GM04503 (cell line): ENCODE measurements around the gene FBXW8.
"Not testable (repeated sequence)": the region's sequence is repeated elsewhere in the genome, so short reads cannot be mapped to it uniquely, and the experiment has no call there.

Experiments
- DNase-seq: peaks from one replicate; pipeline ENCODE4 v3.0.0-alpha.2; 2012; ENCODE audit warnings: low read depth

FBXW8 gene

GRCh38 chr12:117053597-117054201, 142.9 kb downstream of the FBXW8 start:
- no peak for DNase-seq

GRCh38 chr12:117054279-117054678, 143.5 kb downstream of the FBXW8 start:
- no peak for DNase-seq

DNA sequence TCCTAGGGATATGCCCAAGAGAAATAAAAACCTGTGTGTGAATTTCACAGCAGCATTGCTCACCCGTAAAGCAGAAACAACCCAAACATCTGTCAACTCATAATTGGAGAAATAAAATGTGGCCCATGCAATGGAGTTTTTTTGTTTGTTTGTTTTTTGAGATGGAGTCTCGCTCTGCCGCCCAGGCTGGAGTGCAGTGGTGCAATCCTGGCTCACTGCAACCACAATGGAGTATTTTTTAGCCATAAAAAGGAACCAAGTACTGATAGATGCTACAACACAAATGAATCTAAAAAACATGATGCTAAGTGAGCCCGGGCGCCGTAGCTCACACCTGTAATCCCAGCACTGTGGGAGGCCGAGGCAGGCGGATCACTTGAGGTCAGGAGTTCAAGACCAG, 146.9 kb downstream of the FBXW8 start:
- DNase-seq, result not testable (repeated sequence)

DNA sequence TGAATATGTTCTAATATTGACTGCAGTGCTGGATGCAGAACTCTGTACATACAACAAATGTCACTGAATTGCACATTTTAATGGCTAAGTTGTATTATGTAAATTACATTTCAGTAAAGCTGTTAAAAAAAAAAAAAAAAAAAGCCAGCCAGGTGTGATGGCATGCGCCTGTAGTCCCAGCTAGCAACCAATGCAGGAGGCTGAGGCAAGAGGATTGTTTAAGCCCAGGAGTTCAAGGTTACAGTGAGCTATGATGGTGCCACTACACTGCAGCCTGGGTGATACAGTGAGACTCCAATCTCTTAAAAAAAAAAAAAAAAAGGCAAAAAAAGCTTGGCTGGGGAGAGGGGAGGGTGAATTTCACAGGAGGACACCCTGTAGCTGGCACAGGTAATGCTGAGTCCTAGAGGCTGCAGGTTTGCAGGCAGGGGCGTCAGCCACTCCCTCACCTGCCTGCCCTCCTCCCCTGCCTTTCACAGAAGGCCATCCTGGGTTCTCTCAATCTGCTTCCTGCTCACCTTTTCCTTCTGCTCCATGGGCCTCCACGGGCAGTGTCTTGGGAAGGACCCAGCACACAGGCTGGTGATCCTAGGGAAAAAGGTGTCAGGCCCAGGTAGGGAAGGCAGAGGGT, 147.8 kb downstream of the FBXW8 start:
- DNase-seq, result no peak

- no peak for DNase-seq
Measured at GRCh38 chr12:117059156-117059555, 148.4 kb downstream of the FBXW8 start.

DNA sequence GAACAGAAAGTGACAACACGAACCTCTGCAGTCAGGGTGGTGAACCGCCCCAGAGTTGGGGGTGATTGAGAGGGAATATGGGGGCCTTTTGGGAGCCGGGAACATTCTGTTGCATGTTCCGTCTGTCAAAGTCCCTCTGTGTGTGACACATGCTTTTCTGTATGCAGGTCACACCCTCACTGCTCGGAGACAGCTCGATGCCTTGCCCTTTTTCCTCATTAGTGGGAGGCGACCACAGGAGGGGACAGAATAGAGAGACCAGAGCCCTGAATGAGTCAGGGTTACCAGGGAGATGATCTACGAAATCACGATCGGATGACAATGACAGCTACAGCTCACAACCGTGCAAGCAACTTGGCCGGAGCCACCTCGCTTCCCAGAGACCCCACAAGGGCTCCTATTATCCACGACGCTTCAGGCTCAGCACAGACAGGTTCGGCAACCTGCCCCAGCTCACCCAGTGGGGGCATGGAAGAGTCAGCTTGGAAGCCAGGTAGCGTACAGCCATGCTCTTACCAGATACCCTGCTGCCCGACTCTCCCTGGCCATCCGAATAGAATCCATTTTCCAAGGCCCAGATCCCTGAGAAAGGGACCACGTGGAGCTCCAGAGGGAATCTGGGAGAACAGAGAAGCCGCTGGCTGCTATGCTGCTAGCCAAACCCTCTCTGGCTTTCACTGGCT, 149.6 kb downstream of the FBXW8 start:
- no peak for DNase-seq

DNA sequence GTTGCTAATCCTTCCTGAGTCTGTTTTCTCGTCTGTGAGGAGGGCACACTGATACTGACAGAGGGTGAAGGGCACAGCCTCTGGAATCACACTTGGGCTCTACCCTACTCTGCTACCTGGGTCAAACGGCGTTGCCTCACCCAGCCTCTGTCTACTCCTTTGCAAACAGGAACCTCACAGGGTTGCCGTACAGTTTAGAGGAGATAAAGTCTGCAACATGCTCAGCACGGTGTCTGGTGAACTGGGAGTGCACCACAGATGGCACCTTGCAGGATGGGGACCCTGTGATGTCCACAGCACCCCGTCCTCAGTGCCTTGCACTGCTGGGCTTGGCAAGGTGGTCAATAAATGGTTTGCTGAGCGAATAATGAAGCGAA, 150.2 kb downstream of the FBXW8 start:
- no peak for DNase-seq

DNA sequence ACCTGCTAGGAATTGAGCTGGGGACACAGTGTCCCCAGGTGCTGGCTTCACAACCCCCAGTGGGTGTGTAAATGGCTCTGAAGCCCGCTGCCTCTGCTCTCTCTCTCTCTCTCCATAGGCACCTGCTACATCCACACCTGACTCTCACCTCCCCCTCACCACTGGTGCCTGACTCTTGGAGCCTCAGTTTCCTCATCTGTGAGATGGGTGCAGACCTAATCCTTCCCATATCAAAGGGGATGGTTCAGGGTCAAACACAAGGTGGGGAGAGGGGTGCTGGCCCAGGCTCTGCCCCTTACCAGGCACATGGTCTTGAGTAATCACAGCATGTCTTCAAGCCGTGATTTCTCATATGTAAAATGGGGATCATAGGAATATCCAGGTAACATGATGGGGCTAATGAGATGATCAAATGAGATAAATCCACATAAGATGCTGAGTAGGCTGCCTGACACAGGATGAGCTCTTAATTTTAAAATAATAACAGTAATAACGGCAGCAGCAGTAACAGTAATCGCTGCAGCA, 150.9 kb downstream of the FBXW8 start:
- no peak for DNase-seq

DNA sequence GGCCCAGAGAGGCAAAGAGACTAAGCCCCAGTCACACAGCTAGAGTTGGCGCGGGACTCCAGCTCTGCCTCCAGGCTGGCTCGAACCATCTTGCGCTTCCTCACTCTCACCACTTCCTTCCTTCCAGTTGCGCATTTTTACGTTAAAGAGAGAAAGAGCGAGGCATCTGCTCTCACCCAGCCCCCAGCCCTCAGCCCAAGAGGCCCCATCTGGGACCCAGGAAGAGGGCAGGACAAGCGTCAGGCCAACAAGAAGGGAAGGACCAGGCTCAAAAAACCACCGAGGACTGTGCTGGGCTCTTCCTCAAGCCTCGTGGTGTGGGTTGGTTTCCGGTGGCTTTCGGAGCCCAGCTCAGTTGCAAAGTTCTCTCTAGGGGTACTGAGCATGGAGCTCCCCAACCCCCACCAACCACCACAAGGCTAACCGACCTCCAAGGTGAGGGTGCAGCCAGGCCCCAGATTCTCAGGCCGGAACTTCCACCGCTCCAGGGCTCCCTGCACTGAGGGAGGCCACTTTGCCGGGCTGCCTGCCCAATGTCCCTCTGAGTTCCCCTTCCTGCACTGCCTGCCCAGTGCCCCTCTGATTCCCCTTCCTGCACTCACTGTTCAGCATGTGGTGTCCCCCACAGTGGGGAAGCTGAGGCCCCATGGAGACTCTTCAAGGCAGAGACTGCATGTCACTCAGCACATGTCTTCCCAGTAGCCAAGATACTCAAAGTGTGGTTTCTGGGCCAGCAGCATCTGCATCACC, 152.6 kb downstream of the FBXW8 start:
- DNase-seq, result no peak

GRCh38 chr12:117064049-117064448, 153.3 kb downstream of the FBXW8 start:
- DNase-seq, result no peak

GRCh38 chr12:117064596-117064995, 153.8 kb downstream of the FBXW8 start:
- no peak for DNase-seq

- no peak for DNase-seq
Measured at GRCh38 chr12:117067016-117067415, 156.3 kb downstream of the FBXW8 start.

DNA sequence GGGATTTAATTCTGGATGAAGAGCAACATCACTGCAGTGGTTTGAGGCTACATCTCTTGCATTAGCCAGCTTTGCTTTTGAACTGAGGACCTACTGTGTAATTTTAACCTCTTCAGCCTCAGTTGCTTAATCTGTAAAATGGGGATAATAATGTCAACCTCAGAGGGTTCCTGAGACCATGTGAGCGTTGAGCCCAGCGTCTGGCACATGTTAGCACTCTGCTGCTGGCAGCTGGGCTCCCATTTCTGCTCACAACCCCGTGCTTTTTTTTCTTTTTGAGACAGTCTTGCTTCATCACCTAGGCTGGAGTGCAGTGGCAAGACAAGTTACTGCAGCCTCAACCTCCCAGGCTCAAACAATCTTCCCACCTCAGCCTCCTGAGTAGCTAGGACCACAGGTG, 156.9 kb downstream of the FBXW8 start:
- no peak for DNase-seq

GRCh38 chr12:117068492-117068891, 157.7 kb downstream of the FBXW8 start:
- no peak for DNase-seq

DNA sequence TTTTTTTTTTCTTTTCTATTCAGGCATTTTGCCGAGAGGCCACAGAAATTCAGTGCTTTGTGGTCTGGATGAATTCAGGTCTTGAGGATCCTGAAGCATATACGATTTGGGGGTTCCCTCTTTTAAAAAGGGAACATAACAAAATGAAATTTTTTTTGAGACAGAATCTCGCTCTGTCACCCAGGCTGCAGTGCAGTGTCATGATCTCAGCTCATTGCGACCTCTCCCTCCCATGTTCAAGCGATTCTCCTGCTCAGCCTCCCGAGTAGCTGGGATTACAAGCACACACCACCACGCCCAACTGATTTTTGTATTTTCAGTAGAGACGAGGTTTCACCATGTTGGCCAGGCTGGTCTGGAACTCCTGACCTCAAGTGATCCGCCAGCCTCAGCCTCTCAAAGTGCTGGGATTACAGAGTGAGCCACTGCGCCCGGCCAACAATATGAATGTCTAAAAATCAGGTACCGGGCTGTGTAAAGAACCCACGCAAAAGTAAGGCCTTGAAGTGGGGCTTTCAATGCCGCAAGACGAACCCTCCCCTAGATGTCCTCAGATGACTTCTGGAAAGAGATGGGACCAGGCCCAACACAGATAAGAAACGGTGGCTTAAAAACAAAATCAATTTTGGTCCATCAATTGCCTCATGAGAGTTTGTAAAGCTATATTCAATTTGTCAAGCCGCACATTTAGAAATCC, 158.5 kb downstream of the FBXW8 start:
- DNase-seq, result no peak

DNA sequence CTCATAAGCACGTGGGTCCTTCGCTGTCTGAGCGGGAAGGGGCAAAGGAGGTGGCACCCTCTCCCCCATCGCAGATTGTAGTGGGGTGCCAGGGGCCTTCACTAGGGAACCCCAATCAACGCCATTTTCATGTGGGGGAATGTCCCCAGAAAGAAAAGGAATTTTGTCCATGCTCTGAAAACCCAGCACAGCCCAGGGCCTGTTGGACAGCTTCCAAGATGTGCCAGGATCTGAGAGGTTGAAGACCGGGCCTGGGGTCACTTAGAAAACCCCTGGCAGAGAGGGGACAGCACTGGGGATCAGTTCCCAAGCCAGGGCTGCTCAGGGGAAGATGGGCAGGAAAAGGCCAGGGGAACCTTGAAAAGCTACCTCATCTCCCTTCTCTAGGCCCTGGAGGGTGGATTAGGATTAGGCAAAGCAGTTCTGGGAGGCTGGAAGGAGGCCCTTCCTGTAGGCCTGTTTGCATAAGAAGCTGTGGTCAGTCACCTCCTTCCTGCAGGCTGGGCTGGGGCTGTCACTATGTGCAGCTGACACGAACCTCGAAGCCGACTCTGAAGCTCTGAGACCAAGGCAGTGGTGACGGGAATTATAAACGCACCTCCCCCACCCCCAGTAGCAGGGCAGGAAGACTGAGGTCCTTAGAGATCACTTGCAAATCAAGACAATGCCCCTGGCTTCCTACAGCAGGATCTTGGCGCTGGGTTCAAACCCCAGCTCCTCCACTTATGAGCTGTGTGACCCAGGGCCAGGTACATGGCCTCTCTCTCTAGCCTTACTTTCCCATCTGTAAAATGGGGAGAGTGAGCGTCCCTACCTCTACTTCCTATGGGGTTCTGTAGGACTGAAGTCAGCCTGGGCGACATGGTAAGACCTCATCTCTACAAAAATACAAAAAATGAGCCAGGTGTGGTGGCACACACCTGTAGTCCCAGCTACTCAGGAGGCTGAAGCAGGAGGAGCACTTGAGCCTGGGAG, 159.5 kb downstream of the FBXW8 start:
- DNase-seq, result no peak

- DNase-seq, result no peak
Measured at GRCh38 chr12:117071009-117071408, 160.3 kb downstream of the FBXW8 start.

DNA sequence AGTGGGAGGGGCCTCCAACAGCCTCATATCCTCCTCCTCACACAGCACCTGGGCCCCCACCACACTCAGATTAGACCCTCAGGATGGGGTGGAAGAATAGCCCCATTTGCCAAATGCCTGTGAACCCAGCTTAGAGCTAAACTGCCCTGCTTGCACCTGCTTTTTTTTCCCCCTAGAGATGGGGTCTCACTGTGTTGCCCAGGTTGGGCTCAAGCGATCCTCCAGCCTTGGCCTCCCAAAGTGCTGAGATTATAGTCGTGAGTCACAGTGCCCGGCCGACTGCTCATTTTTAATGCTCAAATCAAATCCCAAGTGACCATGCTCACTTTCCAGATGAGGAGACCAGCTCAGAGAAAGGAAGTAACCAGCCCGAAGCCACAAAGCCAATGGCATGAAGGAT, 161.4 kb downstream of the FBXW8 start:
- no peak for DNase-seq

GRCh38 chr12:117072736-117073490, 162.2 kb downstream of the FBXW8 start:
- DNase-seq, result no peak

GRCh38 chr12:117073611-117074010, 162.9 kb downstream of the FBXW8 start:
- DNase-seq, result no peak
